Measurements from ENCODE around the gene WFDC2. TPM values are rescaled to one million over a fixed set of nuclear protein-coding genes. Genes with fewer than 3 reads are reported as not detected.

WFDC2 gene
- total and polyA plus RNA-seq, 2 of the 13 experiments (the other 11 are each of a cell fraction or from before 2014, with no cell fraction given), result 0.33 TPM; not detected in 1

DNA sequence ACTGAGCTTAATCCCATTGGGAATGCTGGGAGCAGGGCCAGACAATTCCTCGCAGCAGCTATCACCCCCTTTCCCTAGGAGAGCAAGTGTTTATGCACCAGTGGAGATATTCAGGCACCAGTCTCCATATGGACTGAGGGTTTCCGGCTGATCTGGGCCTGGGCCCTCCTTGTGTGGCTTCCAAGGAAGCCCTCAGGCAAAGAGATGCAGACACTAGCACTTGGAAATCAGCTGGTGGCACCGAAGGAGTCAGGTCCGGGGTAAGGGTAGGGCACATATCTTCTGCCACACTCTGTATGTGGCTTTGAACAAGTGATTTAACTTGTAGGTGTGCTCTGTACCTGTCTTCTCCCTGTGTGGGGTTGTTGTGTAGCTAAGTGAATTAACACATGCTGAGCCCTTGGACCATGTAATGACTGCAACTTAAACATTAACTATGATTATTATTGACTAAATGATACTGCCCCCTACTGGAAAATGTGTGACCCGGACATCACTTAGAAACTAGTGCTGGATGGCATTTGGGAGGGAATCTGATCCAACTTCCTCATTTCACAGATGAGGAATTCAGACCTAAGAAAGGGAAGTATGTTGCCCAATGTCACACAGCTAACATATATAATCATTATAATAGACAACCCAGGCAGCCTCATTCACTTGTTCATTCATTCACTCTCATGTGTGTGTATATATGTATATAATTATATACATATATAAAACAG lies 19.3 kb upstream of the WFDC2 start (continued):
- TF ChIP-seq, protein P1, sequence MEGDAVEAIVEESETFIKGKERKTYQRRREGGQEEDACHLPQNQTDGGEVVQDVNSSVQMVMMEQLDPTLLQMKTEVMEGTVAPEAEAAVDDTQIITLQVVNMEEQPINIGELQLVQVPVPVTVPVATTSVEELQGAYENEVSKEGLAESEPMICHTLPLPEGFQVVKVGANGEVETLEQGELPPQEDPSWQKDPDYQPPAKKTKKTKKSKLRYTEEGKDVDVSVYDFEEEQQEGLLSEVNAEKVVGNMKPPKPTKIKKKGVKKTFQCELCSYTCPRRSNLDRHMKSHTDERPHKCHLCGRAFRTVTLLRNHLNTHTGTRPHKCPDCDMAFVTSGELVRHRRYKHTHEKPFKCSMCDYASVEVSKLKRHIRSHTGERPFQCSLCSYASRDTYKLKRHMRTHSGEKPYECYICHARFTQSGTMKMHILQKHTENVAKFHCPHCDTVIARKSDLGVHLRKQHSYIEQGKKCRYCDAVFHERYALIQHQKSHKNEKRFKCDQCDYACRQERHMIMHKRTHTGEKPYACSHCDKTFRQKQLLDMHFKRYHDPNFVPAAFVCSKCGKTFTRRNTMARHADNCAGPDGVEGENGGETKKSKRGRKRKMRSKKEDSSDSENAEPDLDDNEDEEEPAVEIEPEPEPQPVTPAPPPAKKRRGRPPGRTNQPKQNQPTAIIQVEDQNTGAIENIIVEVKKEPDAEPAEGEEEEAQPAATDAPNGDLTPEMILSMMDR (CRISPR knock-in tag; IDR thresholded peaks at IDR 0.05), result peak; percentile 73
- no peak for TF ChIP-seq ZFP82 (CRISPR knock-in tag; IDR thresholded peaks at IDR 0.05; ENCODE audit: borderline replicate concordance)
- TF ChIP-seq SMARCE1 (IDR thresholded peaks at IDR 0.05; ENCODE audit: borderline replicate concordance), result no peak
- no peak for TF ChIP-seq JARID2 (CRISPR knock-in tag; IDR thresholded peaks at IDR 0.05; ENCODE audit: insufficient replicate concordance)
- peak; percentile 57; the same call in 1 of the 2 replicates for TF ChIP-seq SMC3 (IDR thresholded peaks at IDR 0.05; ENCODE audit: low read length)
- TF ChIP-seq ZNF788 (CRISPR knock-in tag; IDR thresholded peaks at IDR 0.05; ENCODE audit: borderline replicate concordance), result no peak
- no peak for TF ChIP-seq ZNF441 (CRISPR knock-in tag; IDR thresholded peaks at IDR 0.05; ENCODE audit: borderline replicate concordance)
- TF ChIP-seq, protein P2, sequence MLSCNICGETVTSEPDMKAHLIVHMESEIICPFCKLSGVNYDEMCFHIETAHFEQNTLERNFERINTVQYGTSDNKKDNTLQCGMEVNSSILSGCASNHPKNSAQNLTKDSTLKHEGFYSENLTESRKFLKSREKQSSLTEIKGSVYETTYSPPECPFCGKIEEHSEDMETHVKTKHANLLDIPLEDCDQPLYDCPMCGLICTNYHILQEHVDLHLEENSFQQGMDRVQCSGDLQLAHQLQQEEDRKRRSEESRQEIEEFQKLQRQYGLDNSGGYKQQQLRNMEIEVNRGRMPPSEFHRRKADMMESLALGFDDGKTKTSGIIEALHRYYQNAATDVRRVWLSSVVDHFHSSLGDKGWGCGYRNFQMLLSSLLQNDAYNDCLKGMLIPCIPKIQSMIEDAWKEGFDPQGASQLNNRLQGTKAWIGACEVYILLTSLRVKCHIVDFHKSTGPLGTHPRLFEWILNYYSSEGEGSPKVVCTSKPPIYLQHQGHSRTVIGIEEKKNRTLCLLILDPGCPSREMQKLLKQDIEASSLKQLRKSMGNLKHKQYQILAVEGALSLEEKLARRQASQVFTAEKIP (CRISPR knock-in tag; IDR thresholded peaks at IDR 0.05; ENCODE audit: borderline replicate concordance), result no peak
- TF ChIP-seq, protein P3, sequence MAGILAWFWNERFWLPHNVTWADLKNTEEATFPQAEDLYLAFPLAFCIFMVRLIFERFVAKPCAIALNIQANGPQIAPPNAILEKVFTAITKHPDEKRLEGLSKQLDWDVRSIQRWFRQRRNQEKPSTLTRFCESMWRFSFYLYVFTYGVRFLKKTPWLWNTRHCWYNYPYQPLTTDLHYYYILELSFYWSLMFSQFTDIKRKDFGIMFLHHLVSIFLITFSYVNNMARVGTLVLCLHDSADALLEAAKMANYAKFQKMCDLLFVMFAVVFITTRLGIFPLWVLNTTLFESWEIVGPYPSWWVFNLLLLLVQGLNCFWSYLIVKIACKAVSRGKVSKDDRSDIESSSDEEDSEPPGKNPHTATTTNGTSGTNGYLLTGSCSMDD (CRISPR knock-in tag; IDR thresholded peaks at IDR 0.05), result no peak
- TF ChIP-seq, protein P4, sequence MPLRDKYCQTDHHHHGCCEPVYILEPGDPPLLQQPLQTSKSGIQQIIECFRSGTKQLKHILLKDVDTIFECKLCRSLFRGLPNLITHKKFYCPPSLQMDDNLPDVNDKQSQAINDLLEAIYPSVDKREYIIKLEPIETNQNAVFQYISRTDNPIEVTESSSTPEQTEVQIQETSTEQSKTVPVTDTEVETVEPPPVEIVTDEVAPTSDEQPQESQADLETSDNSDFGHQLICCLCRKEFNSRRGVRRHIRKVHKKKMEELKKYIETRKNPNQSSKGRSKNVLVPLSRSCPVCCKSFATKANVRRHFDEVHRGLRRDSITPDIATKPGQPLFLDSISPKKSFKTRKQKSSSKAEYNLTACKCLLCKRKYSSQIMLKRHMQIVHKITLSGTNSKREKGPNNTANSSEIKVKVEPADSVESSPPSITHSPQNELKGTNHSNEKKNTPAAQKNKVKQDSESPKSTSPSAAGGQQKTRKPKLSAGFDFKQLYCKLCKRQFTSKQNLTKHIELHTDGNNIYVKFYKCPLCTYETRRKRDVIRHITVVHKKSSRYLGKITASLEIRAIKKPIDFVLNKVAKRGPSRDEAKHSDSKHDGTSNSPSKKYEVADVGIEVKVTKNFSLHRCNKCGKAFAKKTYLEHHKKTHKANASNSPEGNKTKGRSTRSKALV (CRISPR knock-in tag; IDR thresholded peaks at IDR 0.05), result no peak
- TF ChIP-seq GPN1 (CRISPR knock-in tag; IDR thresholded peaks at IDR 0.05; ENCODE audit: borderline replicate concordance), result no peak
- TF ChIP-seq EHMT2 (IDR thresholded peaks at IDR 0.05; ENCODE audit: borderline replicate concordance, low read depth, low read length), result no peak
- TF ChIP-seq FOXC1 (CRISPR knock-in tag; IDR thresholded peaks at IDR 0.05; ENCODE audit: borderline replicate concordance), result no peak
- TF ChIP-seq RFXANK (CRISPR knock-in tag; IDR thresholded peaks at IDR 0.05), result no peak
- TF ChIP-seq RAD21 (CRISPR knock-in tag; IDR thresholded peaks at IDR 0.05), result peak; percentile 30; the same call in 1 of the 2 replicates
- no peak for TF ChIP-seq ZNF260 (CRISPR knock-in tag; IDR thresholded peaks at IDR 0.05; ENCODE audit: borderline replicate concordance, low read depth)
- 0 out of 2 replicates have a peak, but pooled peaks have one; percentile 48 for TF ChIP-seq MIXL1 (CRISPR knock-in tag; IDR thresholded peaks at IDR 0.05)
- TF ChIP-seq ZNF562 (CRISPR knock-in tag; IDR thresholded peaks at IDR 0.05; ENCODE audit: borderline replicate concordance), result no peak
- TF ChIP-seq, protein P5, sequence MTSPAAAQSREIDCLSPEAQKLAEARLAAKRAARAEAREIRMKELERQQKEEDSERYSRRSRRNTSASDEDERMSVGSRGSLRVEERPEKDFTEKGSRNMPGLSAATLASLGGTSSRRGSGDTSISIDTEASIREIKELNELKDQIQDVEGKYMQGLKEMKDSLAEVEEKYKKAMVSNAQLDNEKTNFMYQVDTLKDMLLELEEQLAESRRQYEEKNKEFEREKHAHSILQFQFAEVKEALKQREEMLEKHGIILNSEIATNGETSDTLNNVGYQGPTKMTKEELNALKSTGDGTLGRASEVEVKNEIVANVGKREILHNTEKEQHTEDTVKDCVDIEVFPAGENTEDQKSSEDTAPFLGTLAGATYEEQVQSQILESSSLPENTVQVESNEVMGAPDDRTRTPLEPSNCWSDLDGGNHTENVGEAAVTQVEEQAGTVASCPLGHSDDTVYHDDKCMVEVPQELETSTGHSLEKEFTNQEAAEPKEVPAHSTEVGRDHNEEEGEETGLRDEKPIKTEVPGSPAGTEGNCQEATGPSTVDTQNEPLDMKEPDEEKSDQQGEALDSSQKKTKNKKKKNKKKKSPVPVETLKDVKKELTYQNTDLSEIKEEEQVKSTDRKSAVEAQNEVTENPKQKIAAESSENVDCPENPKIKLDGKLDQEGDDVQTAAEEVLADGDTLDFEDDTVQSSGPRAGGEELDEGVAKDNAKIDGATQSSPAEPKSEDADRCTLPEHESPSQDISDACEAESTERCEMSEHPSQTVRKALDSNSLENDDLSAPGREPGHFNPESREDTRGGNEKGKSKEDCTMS (CRISPR knock-in tag; conservative IDR thresholded peaks at IDR 0.05), result no peak
- TF ChIP-seq HCFC1 (IDR thresholded peaks at IDR 0.05; ENCODE audit: low read depth, low read length), result no peak
- TF ChIP-seq SPEN (CRISPR knock-in tag; IDR thresholded peaks at IDR 0.05; ENCODE audit: low read depth), result peak; percentile 42; the same call in 1 of the 2 replicates

Measured in HepG2 (cell line).